CD14-positive monocyte (primary cell): ENCODE data around the gene LTBP1. TPM values are rescaled to one million over a fixed set of nuclear protein-coding genes. Genes with fewer than 3 reads are reported as not detected.

Experiments
- DNase-seq, 3 donors: peaks; one replicate each; pipeline ENCODE4 v3.0.0-alpha.2; 2011 to 2022
- H2AFZ ChIP-seq: 2 replicates; pipeline ENCODE4 v1.6.0; 2012; ENCODE audit warnings: mild to moderate bottlenecking, low read depth, low read length, inconsistent platforms; ENCODE audit not compliant: insufficient read depth, poor library complexity, severe bottlenecking
- H3K27ac ChIP-seq, 2 donors: 1 replicate in 1 of 2; 2 replicates in 1 of 2; pipeline ENCODE4 v1.5.1; 2012 to 2013; ENCODE audit warnings: low read length in 2 of 2, control low read depth in 1 of 2, inconsistent platforms in 1 of 2, low read depth in 1 of 2, mild to moderate bottlenecking in 1 of 2
- H3K27me3 ChIP-seq, 2 donors: one replicate each; pipeline versions ENCODE4 v1.6.0 to v1.6.1; 2011 to 2013; ENCODE audit warnings: low read length in 2 of 2; ENCODE audit not compliant: control insufficient read depth in 2 of 2, insufficient read depth in 2 of 2
- H3K36me3 ChIP-seq, 2 donors: replicated peaks in 1 of 2; 1 replicate in 1 of 2; 2 replicates in 1 of 2; pipeline versions ENCODE4 v1.5.1 to v1.6.1; 2012 to 2013; ENCODE audit warnings: low read length in 2 of 2, control low read depth in 1 of 2, inconsistent platforms in 1 of 2, mild to moderate bottlenecking in 1 of 2; ENCODE audit not compliant: insufficient read depth in 2 of 2, control insufficient read depth in 1 of 2
- H3K4me1 ChIP-seq, 2 donors: 1 replicate in 1 of 2; 2 replicates in 1 of 2; pipeline versions ENCODE4 v1.5.1 to v1.6.1; 2012 to 2013; ENCODE audit warnings: low read length in 2 of 2, control low read depth in 1 of 2, inconsistent platforms in 1 of 2, mild to moderate bottlenecking in 1 of 2, moderate library complexity in 1 of 2; ENCODE audit not compliant: insufficient read depth in 2 of 2, control insufficient read depth in 1 of 2
- H3K4me2 ChIP-seq: replicated peaks from 2 replicates; pipeline ENCODE3; 2012; ENCODE audit warnings: low read length, moderate library complexity, mild to moderate bottlenecking; ENCODE audit not compliant: poor library complexity, severe bottlenecking; ENCODE audit errors: extremely low read depth
- H3K4me3 ChIP-seq, 3 experiments: fragments of 200-600 bp in 1 of 3; sonication (generic) in 1 of 3; replicated peaks in 1 of 3; 1 replicate in 2 of 3; 2 replicates in 1 of 3; pipeline ENCODE4 v1.5.1; 2011 to 2013; ENCODE audit warnings: low read length in 3 of 3, mild to moderate bottlenecking in 3 of 3, control low read depth in 2 of 3, low read depth in 2 of 3, inconsistent platforms in 1 of 3, moderate library complexity in 1 of 3
- H3K79me2 ChIP-seq: 2 replicates; pipeline ENCODE4 v1.6.0; 2012; ENCODE audit warnings: mild to moderate bottlenecking, control low read depth, inconsistent platforms, low read length, moderate library complexity; ENCODE audit not compliant: insufficient read depth
- H3K9ac ChIP-seq: 2 replicates; pipeline ENCODE4 v1.6.0; 2017; ENCODE audit warnings: low read length, mild to moderate bottlenecking; ENCODE audit not compliant: insufficient read depth, poor library complexity, severe bottlenecking
- H3K9me3 ChIP-seq, 2 donors: replicated peaks in 1 of 2; 1 replicate in 1 of 2; 2 replicates in 1 of 2; pipeline versions ENCODE4 v1.5.1 to v1.6.1; 2012 to 2013; ENCODE audit warnings: low read length in 2 of 2, control low read depth in 1 of 2; ENCODE audit not compliant: control insufficient read depth in 1 of 2, insufficient read depth in 1 of 2
- H4K20me1 ChIP-seq: 2 replicates; pipeline ENCODE4 v1.6.0; 2012; ENCODE audit warnings: mild to moderate bottlenecking, low read length, control low read depth, moderate library complexity; ENCODE audit not compliant: insufficient read depth
- H3K27ac Mint-ChIP-seq, 7 donors: one replicate each; pipeline ENCODE4 v1.8.0; 2020; ENCODE audit warnings: mild to moderate bottlenecking in 7 of 7, mixed read lengths in 7 of 7, moderate library complexity in 6 of 7, inconsistent platforms in 2 of 7
- H3K27me3 Mint-ChIP-seq, 3 donors: one replicate each; pipeline ENCODE4 v1.8.0; 2021 to 2022; ENCODE audit warnings: low read depth in 3 of 3, mild to moderate bottlenecking in 3 of 3, mixed read lengths in 3 of 3, moderate library complexity in 3 of 3, inconsistent platforms in 1 of 3
- H3K36me3 Mint-ChIP-seq, 2 donors: one replicate each; pipeline ENCODE4 v1.8.0; 2020; ENCODE audit warnings: mixed read lengths in 2 of 2, inconsistent platforms in 1 of 2, mild to moderate bottlenecking in 1 of 2
- H3K4me1 Mint-ChIP-seq: one replicate; pipeline ENCODE4 v1.8.0; 2020; ENCODE audit warnings: mild to moderate bottlenecking, mixed read lengths
- H3K4me3 Mint-ChIP-seq, 2 donors: one replicate each; pipeline ENCODE4 v1.8.0; 2020; ENCODE audit warnings: mild to moderate bottlenecking in 2 of 2, mixed read lengths in 2 of 2, moderate library complexity in 1 of 2
- H3K9me3 Mint-ChIP-seq, 7 donors: one replicate each; pipeline ENCODE4 v1.8.0; 2020 to 2022; ENCODE audit warnings: mixed read lengths in 7 of 7, mild to moderate bottlenecking in 6 of 7, moderate library complexity in 6 of 7, inconsistent platforms in 2 of 7
- WGBS: methylation state at CpG from one replicate; pipeline ENCODE4 v1.1.5; 2013; ENCODE audit warnings: missing lambda C conversion rate; ENCODE audit not compliant: insufficient coverage; 5-methylcytosine and 5-hydroxymethylcytosine counted together
- intact Hi-C, 2 donors: fragments of 100-400 bp; cut with micrococcal nuclease; formaldehyde crosslinking; loops; one replicate each; pipeline versions ENCODE4 v1.15.0 to v1.15.1; 2023
- polyA plus RNA-seq, 3 donors: library from polyadenylated mRNA; depleted of rRNA in 1 of 3; unstranded in 2 of 3; stranded (reverse) in 1 of 3; fragments of 300-500 nt in 2 of 3; fragments of >200 nt in 1 of 3; fragmentation: Illumina TruSeq in 2 of 3; gene quantifications; 1 replicate in 2 of 3; 2 replicates in 1 of 3; pipeline ENCODE4 v1.2.3, GENCODE V29; 2012 to 2021
- TF ChIP-seq, protein P1 (sequence below): fragments of 200-600 bp; IDR thresholded peaks from one replicate; pipeline ENCODE4 v1.8.0; 2022; ENCODE audit warnings: antibody characterized with exemption, mild to moderate bottlenecking

LTBP1 gene
- polyA plus RNA-seq, 3 donors = 0.18 to 0.24 TPM; not detected in 1

DNA sequence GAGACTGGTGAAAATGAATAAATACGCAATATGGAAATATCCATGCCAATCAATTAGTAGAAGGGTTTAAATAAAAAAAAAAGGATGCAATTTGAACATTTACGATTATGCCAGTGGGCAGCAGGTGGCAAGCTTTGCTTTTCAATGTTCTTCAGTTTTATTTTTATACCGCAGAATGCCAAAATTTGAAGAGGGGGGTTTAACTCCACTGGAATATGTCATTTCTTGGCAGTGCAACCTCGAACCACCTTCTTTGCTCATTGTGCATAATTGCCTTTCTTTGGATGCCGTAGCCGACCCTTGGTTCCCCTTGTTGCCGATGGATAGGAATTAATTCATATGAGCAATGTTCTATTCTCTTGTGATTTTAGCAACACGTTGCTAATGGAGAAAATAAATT is 88.0 kb downstream of the LTBP1 start:
- Mint-ChIP-seq H3K27ac (no peak overlapping the region), H3K27me3 (no peaks in the 10 kb centered on the region), H3K4me3 (no peak overlapping the region), H3K9me3 (no peaks in the 10 kb centered on the region), H3K36me3 (no peaks in the 10 kb centered on the region), H3K4me1 (peaks cover 2% of the 10 kb centered on the region)
- Histone ChIP-seq H3K9me3 (no peaks in the 10 kb centered on the region), H2AFZ (no peak overlapping the region), H3K79me2 (no peaks in the 10 kb centered on the region), H3K36me3 (no peaks in the 10 kb centered on the region), H3K27ac (no peak overlapping the region), H3K4me1 (no peaks in the 10 kb centered on the region), H3K4me3 (no peak overlapping the region), H3K9ac (no peak overlapping the region), H3K4me2 (no peak overlapping the region), H4K20me1 (no peaks in the 10 kb centered on the region), H3K27me3 (no peaks in the 10 kb centered on the region)
- intact Hi-C loops = no loop called here
- 73% methylated on average over 4 of the region's 8 CpGs for WGBS
- DNase-seq = no peak
- TF ChIP-seq, protein P1, sequence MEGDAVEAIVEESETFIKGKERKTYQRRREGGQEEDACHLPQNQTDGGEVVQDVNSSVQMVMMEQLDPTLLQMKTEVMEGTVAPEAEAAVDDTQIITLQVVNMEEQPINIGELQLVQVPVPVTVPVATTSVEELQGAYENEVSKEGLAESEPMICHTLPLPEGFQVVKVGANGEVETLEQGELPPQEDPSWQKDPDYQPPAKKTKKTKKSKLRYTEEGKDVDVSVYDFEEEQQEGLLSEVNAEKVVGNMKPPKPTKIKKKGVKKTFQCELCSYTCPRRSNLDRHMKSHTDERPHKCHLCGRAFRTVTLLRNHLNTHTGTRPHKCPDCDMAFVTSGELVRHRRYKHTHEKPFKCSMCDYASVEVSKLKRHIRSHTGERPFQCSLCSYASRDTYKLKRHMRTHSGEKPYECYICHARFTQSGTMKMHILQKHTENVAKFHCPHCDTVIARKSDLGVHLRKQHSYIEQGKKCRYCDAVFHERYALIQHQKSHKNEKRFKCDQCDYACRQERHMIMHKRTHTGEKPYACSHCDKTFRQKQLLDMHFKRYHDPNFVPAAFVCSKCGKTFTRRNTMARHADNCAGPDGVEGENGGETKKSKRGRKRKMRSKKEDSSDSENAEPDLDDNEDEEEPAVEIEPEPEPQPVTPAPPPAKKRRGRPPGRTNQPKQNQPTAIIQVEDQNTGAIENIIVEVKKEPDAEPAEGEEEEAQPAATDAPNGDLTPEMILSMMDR = no peak

DNA sequence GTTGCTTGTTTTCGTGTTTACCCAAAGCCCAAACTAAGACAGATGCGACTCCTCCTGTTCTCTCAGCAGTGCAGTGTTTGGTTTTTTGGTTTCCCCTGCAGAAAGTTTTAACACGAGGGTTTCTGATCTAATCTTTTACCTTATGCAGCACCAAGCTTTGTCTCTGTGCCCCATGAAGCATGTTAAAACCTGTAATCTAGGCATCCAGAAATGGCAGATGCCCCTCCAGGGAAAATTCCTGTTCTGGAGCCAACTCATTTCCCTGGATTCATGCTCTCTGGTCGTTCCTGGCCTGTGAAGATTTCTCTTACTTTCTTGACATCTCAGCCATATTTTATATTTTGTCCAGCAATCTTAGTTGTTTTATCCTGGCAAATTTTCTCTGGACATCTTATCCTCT is 91.5 kb downstream of the LTBP1 start:
- Histone ChIP-seq H3K36me3 (no peaks in the 10 kb centered on the region), H3K4me1 (no peaks in the 10 kb centered on the region), H3K79me2 (no peaks in the 10 kb centered on the region), H4K20me1 (no peaks in the 10 kb centered on the region), H3K27ac (no peak overlapping the region), H3K9ac (no peak overlapping the region), H3K9me3 (no peaks in the 10 kb centered on the region), H3K4me2 (no peak overlapping the region), H2AFZ (no peak overlapping the region), H3K27me3 (no peaks in the 10 kb centered on the region), H3K4me3 (no peak overlapping the region)
- DNase-seq = no peak
- H3K4me1 Mint-ChIP-seq = peaks cover 2% of the 10 kb centered on the region
- intact Hi-C loops = no loop called here
- no peak overlapping the region for H3K27ac Mint-ChIP-seq
- H3K4me3 Mint-ChIP-seq = no peak overlapping the region
- WGBS = 90% methylated on average over 2 of the region's 4 CpGs
- H3K36me3 Mint-ChIP-seq = no peaks in the 10 kb centered on the region
- TF ChIP-seq, protein P1 = no peak
- H3K9me3 Mint-ChIP-seq = no peaks in the 10 kb centered on the region
- no peaks in the 10 kb centered on the region for H3K27me3 Mint-ChIP-seq
